Activated T-cell treated with anti-CD3 and anti-CD28 coated beads for 4 hours (primary cell): Measurements from ENCODE around the gene NPLOC4.
A peak's percentile ranks its signal among the peaks of the same experiment; 100 is the strongest.
"Not testable (repeated sequence)": the region's sequence is repeated elsewhere in the genome, so short reads cannot be mapped to it uniquely, and the experiment has no call there.

Source experiments
- DNase-seq: peaks from one replicate; pipeline ENCODE4 v3.0.0-alpha.2; 2020

Gene NPLOC4

DNA sequence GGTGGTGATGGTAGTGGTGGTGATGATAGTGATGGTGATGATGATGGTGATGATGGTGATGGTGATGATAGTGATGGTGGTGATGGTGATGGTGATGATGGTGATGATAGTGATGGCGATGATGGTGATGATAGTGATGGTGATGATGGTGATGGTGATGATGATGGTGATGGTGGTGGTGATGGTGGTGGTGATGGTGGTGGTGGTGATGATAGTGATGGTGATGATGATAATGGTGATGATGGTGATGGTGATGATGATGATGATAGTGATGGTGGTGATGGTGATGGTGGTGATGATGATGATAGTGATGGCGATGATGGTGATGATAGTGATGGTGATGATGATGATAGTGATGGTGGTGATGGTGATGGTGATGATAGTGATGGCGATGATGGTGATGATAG, 104.9 kb downstream of the NPLOC4 start:
- DNase-seq: not testable (repeated sequence)

DNA sequence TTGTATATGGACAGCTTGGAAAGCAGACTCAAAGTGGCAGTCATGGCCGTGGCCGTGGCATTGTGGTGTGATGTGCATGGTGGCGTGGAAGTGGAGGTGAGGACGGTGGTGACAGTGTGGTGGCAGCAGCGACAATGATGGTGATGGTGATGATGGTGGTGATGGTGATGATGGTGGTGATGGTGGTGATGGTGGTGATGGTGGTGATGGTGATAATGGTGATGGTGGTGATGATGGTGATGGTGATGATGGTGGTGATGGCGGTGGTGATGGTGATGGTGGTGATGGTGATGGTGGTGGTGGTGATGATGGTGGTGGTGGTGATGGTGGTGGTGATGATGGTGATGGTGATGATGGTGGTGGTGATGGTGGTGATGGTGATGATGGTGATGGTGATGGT, 105.9 kb downstream of the NPLOC4 start:
- not testable (repeated sequence) for DNase-seq

- DNase-seq: no peak
Measured at GRCh38 chr17:81529437-81529803, 107.5 kb downstream of the NPLOC4 start.

DNA sequence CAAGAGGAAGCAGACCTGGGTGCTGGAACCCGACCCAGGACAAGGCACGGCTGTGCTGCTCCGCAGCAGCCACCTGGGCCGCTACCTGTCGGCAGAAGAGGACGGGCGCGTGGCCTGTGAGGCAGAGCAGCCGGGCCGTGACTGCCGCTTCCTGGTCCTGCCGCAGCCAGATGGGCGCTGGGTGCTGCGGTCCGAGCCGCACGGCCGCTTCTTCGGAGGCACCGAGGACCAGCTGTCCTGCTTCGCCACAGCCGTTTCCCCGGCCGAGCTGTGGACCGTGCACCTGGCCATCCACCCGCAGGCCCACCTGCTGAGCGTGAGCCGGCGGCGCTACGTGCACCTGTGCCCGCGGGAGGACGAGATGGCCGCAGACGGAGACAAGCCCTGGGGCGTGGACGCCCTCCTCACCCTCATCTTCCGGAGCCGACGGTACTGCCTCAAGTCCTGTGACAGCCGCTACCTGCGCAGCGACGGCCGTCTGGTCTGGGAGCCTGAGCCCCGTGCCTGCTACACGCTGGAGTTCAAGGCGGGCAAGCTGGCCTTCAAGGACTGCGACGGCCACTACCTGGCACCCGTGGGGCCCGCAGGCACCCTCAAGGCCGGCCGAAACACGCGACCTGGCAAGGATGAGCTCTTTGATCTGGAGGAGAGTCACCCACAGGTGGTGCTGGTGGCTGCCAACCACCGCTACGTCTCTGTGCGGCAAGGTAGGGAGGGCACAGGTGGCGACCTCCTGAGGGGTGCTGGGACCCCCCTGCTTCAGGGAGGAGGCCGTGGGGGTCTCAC, 108.1 kb downstream of the NPLOC4 start:
- DNase-seq: no peak

- DNase-seq: no peak
Measured at GRCh38 chr17:81528384-81528650, 108.6 kb downstream of the NPLOC4 start.

DNA sequence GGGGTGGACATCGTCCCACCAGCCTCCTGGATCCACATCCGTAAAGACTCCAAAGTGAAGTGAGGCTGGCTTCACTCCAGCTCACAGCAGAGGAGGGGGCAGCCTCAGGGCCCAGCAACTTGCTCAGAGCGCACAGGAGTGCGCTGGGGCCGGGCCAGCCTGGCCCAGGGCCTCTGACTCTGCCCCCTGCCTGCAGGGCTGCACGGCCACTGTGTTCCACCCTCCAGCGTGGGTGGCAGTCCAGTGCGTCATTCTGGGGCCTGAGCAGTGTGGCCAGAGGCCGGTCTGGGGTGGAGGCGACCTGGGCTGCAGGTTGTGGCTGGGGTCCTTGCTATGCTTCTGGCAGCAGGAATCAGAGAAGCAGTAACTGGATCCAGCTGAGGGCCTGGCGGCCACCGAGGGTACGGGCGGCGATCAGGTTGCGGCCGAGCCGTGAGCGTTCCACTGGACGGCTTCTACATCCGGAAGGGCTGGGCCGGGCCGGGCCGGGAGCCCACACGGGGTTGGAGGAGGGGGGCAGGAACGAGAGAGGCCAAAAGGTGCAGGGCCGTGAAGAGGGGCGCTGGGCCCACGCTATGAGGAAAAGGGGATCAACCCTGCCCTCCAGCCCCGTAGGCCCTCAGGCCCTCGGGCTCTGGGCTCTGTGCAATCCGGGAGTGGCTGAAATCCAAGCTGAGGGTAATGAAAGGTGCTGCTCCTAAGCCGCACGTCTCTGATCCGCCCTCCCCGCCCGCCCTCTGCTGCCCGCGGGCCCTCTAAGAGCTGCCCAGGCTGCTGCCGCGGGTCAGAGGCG, 109.1 kb downstream of the NPLOC4 start, which contains the start of gene FSCN2:
Gene FSCN2 (plus strand): TSS at position 787 of the 793 bp plus-strand sequence. CDS start 155 bp downstream, outside the sequence.
- DNase-seq: no peak

DNA sequence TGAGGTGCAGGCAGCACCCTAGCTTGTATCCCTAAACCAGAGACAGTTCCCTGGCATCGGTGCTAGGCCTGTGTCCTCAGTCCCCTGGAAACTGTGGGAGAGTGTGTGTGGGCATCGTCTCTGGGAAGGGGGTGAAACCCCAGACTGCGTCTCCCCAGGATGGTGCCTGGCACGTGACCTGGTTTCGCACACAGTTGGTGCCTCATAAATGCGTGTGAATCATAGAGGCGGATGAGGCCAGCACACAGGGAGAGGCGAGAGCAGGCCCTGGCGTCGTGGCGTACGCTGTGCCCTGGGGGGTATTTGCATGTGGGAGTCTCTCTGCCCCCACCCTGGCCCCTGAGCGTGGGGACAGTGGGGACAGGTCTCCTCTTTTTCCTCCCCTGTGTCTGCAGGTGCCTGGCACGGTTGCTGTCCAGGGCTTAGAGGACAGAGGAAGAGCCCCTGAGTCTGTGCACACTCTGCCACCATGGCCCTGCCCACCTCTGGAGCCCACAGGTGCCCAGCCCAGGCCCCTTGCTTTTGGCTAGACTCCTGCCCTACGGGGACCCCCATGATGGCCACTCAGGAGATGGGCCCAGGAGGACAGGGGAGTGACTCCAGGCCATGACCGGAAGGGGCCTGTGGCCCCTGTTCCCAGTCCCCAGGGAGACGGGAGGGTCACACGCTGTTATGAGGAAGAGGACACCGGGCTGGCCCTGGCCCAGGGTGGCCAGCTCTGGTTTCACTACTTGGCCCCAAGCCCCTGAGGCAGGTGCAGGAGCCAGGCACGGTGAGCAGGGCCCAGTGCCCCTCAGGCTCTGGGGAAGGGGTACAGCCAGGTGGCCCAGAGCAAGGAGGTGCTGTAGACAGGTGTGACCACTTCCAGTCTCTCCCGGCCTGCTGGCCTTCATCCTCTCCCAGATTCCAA, 110.0 kb downstream of the NPLOC4 start:
- DNase-seq: no peak

DNA sequence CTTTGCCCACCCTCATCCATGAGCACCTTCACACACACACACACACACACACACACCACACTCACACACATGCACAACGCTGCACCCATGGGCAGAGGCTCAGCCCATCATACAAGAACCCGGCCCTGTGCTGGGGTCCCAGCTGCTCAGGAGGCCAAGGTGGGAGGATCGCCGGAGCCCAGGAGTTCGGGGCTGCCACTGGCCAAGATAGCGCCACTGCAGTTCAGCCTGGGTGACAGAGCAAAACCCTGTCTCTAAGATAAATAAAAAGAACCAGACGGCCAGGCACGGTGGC, 112.1 kb downstream of the NPLOC4 start:
- DNase-seq: no peak

- no peak for DNase-seq
Measured at GRCh38 chr17:81524039-81524864, 112.7 kb downstream of the NPLOC4 start.

- no peak for DNase-seq
Measured at GRCh38 chr17:81523402-81524038, 113.4 kb downstream of the NPLOC4 start.

DNA sequence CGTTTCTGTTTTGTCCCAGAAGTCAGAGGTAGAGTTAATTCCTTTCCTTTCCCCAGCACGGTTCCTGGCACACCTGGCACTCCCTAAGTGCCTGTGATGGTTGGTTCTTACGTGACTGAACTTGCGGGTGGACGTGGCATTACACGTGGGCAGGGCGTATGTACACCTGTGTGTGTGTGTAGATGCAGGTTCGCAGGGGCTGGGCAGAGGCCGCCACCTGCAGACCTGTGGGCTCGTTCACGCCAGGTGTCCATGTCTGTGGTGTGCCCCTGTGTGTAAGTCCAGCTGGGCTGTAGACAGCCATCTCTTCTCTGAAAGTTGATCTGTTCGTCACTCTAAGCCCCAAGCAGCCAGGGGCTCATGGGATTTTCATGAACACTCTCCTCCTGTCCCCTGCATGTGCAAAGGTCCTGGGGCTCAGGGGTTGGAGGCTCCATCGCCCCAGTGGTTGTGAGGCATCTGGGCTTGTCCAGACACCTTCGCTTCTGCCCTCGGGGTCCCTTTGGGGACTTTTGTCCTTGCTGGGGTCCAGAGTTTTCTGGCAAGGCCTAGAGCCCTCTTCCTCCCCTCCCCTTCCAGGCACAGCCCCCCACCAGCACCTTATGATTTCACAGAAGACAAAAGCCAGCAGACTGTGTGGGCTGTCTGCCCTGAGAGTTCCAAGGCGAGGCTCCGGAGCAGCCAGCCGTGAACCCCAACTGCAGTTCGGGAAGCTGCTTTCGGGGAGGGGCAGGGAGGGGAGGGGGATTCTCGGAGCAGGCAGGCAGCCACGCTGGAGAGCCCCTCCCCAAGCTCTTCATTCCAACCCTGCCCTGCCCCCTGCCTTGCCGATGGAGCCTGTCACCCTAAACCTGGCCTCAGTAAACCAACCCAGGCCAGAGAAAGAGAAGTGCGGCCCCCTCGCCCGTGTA, 114.2 kb downstream of the NPLOC4 start:
- no peak for DNase-seq

DNA sequence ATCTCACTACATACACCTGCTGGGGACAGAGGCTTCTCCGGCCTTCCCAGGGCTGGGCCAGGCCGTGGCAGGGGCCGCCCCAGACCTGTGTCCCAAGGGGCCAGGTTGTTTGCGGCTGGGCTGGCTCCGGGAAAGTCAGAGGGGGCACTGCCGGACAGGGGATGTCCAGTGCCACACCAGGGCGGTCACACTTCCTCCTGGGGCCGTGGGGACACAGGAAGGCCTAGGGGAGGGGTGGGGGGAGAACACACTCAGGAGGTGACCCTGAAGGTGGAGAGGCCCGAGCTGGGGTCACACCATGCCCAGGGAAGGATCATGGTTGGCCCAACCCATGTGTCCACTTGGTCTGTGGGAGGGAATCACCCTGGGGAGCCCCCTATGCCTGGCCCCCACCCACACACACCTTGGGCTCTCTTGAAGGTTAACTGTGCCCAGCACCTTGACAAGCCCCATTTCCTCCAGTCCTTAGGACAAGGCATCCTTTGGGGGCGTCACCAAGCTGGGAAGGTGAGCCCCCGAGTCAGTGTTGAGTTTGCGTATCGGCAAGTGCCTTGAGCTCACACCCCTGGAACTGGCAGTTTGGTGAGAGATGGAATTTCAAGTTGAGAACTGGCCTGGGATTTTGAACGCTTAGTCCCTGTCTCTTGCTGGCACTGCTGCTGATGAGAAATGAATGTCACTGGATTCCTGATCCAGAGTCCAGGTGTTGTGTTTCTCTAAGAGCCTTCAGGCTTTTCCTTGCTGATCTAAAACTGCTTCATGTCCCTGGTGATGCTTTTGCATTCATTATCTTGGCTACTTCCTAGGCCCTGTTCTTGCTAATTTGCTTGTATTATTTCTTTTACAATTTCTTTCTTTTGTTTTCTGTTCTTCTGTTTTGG, 116.7 kb downstream of the NPLOC4 start:
- no peak for DNase-seq

DNA sequence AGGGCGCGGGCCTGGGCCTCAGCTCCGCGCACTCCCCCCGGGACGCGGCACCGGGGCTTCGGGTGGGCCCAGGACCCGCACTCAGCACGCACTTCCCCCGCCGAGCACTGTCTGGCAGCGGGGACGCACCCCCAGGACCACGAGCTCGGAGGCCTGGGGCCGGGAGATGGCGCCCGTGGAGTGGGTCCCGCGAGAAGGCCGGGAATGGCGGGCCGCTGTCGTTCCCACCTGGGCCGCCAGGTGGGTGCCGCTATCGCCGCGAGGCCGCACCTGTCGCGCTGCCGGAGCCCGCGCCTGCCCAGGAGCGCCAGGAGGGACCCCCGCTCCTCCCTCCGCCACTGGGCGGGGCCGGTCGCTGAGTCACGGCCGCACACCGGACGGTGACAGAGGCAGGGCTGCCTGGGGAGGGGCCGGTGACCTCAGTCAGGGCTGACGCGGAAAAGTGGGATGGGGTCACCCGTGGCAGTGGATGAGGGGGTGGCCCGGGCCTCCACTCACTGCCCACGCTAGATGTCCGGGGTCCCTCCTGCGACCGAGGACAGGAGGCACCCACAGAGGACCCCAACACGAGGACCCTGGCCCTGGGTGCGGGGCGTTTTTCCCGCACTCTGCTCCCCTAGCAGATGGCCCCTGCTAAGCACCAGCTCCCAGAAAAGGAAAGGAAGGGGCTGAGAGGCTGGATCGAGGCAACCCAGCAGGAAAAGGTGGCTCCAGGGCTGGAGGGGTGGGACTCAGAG, 117.5 kb downstream of the NPLOC4 start:
- DNase-seq: peak; percentile 57

- no peak for DNase-seq
Measured at GRCh38 chr17:81518785-81519283, 118.1 kb downstream of the NPLOC4 start.

DNA sequence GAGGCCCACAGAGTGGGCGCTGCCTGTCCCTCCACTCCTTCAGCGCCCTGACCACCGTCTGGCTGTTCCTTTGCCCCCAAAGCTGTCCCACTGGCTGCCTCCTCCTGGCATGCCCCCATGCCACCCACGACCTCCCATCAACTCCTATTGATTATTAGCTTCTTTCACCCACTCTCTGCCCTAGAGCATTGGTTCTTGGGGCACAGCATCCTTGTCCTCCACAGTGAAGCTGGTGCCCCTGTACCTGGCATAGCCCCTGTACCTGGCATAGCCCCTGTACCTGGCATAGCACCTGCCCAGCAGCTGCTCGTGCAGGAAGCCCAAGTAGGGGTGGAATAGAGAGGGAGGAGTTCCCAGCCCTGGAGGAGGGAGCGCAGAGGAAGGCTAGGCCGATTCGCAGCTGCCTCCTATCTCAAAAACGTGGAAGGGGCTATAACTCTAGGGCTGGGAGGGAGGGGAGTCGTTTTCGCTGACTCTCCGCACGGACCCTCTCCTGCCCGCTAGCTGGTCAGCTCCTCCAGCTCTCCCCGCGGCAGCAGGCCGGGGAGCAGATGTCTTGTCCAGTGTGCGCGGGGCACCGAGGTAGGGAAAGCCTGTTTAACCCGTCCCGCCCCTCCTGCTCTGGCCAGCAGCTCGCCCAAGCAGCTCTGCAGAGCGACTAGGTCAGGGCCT, 118.7 kb downstream of the NPLOC4 start:
- DNase-seq: no peak

DNA sequence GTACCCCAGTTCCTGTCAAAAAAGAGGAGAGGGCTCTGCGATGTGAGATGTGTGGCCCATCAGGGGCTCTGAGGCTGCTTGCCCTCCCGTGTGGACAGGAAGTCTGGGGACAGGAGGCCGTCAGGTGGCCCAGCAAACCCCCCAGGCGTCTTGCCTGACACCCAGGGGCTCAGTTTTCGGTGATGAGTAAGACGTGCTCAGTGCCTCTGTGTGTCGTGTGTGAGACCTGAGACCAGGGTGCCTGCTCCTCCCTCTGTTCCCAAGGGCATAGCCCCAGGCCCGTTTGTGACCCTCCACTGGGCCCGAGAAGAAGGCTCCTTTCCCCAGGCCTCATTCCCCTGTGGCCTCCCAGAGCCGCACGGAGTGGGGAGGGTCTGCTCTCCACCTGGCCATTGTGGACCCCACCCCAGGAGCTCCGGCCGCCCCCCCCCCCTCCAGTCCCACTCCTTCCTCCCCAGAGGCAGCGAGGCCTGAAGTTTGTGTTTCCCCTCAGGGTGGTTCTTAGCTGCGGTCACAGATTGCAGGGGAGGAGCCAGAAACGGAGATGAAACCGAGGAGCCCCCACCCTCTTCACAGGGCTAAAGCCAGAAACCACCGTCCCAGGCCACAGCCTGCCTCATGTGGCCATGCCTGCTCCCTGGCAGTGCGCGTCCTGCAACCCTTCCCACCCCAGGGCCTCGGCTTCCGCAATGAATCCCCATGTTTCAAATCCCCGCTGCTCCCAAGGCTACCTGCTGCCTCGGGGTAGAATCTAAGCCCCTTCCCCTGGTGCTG, 119.4 kb downstream of the NPLOC4 start:
- no peak for DNase-seq

GRCh38 chr17:81517009-81517338, 119.9 kb downstream of the NPLOC4 start:
- DNase-seq: no peak

DNA sequence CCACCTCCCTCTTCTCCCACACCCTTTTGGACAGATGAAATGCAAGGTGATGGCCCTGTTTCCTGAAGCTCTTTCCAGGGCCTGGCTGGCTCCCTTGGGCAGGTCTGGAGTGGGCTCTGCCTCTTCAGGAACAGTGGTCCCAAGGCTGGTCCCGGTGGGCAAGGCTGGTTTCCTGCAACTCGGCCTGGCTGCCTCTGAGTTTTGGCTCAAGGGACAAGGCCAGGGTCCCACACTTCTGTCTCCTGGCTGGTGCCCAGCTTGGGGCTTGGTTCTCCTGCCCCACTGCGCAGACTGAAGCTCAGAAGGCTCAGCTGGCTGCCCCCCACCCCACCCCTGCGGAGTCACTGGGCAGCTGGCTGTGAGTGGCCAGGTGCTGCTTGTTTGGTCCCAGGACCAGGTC, 120.5 kb downstream of the NPLOC4 start:
- no peak for DNase-seq
